ENCODE data around the gene METAP2.

The METAP2 gene

DNA sequence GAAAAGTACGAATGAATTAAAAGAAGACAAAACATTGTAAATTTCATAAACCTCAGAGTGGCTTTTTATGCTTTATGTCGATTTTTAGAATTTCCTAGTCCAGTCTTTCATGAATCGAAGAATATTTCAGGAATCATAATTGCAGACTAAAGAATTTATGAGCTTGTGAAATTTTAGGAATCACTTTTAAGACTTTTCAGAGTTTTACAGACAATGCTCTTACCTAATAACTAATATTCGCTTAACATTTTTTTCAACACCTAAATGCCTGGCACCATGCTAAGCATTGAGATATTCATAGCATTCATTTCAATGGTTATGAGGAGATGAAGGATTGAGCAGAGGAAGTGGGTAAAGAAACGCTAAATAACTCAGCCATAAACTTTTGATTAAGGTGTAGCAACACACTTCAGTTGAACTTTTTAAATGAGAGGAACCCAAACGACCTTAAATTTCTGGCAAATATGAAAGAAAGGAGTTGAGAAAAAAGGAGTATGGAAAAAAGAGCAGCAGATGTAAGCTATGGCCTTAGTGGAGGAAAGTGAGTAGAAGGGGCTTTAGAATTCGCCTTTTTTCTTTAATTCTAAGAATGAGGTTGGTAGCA, 78.1 kb downstream of the METAP2 start:
- DNase-seq, result no peak

DNA sequence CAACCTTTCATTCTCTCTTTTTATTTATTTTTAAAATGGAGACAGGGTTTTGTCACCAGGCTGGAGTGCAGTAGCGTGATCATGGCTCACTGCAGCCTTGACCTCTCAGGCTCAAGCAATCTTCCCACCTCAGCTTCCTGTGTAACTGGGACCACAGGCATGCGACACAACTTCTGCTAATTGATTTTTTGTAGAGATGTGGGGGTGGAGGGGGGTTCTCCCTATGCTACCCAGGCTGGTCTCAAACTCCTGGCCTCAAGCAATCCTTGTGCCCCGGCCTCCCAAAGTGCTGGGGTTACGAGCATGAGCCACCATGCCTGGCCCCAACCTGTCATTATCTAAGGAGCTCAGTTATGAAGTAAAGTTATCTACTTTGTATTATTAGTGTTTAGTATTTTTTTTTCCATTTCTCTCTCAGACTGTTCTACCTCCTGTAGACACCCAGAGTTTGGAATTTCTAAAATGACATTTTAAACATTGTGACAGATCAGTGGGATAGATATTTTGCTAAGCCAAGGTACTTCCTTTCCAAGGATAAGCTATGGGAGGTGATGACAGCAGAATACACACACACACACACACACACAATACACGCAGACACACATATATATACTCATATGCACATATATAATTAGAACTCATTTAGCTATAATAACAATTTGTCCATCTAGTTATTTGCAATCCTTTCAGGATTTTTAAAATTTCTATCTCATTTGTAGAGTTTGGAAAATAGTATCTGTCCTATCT, 79.4 kb downstream of the METAP2 start:
- no peak for DNase-seq

DNA sequence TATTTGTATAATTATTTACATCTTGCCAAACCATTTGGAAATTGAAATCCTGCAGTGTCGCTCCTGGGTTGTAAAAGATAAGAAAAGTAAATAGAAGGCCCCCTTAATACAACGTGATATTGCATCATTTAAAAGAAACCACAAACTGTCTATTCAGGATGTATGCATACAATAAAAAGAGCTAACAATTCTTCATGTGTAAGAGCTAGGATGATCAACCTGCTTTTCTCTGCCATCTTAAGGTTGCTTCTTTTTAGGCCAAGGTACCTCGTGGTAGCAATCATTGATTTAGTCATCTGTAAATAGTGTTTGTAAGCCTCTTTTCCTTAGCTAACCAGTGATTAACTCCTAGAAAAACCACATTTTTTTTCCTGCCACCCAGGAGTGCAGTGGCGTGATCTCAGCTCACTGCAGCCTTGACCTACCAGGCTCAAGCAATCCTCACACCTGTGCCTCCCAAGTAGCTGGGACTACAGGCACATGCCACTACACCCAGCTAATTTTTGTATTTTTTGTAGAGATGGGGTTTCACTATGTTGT, 80.7 kb downstream of the METAP2 start:
- DNase-seq, result no peak

DNA sequence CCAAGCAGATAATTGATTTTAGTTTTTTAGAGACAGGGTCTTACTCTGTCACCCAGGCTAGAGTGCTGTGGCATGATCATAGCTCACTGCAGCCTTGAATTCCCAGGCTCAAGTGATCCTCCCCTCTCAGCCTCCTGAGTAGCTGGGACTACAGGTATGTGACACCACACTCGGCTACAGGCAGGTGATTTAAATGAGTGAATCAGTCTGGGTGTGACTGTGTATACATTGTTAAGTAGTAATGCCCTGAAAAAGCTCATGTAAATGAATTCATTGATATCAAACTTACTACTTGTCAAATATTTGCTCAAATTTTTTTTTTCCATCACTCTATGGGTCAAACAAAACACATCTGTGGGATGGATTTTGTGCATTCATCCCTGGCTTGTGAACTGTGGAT, 83.7 kb downstream of the METAP2 start:
- DNase-seq, result no peak

Measured in midbrain (tissue), 1 donor.